Mesothelial cell of epicardium (in vitro differentiated cells): ENCODE data around the gene TMEM236. TPM values are rescaled to one million over a fixed set of nuclear protein-coding genes. Genes with fewer than 3 reads are reported as not detected.

Experiments
- DNase-seq, 2 experiments: peaks; one replicate each; pipeline ENCODE4 v3.0.0; 2021; ENCODE audit warnings: low spot score in 2 of 2; ENCODE audit not compliant: unreplicated experiment in 2 of 2
- H3K27ac Mint-ChIP-seq: 2 replicates; pipeline ENCODE4 v1.8.0; 2021; ENCODE audit warnings: mixed read lengths
- H3K27me3 Mint-ChIP-seq: 2 replicates; pipeline ENCODE4 v1.8.0; 2021; ENCODE audit warnings: low read depth, mixed read lengths
- H3K36me3 Mint-ChIP-seq: 2 replicates; pipeline ENCODE4 v1.8.0; 2021; ENCODE audit warnings: mixed read lengths
- H3K4me1 Mint-ChIP-seq: 2 replicates; pipeline ENCODE4 v1.8.0; 2021; ENCODE audit warnings: mixed read lengths
- H3K4me3 Mint-ChIP-seq: 2 replicates; pipeline ENCODE4 v1.8.0; 2021; ENCODE audit warnings: mild to moderate bottlenecking, moderate library complexity, mixed read lengths
- H3K9me3 Mint-ChIP-seq: 2 replicates; pipeline ENCODE4 v1.8.0; 2021; ENCODE audit warnings: mixed read lengths
- total RNA-seq: library from RNA; stranded (reverse); gene quantifications from 3 replicates; pipeline ENCODE4 v1.2.1, GENCODE V29; 2021
- TF ChIP-seq, protein P1 (sequence below): fragments of 200-600 bp; sonication (generic); IDR thresholded peaks from one replicate; pipeline ENCODE4 v1.5.0; 2021; ENCODE audit warnings: antibody characterized with exemption; ENCODE audit not compliant: unreplicated experiment

Gene TMEM236
- total RNA-seq, 1 donor from 2014 or later, result 0.04 TPM

DNA sequence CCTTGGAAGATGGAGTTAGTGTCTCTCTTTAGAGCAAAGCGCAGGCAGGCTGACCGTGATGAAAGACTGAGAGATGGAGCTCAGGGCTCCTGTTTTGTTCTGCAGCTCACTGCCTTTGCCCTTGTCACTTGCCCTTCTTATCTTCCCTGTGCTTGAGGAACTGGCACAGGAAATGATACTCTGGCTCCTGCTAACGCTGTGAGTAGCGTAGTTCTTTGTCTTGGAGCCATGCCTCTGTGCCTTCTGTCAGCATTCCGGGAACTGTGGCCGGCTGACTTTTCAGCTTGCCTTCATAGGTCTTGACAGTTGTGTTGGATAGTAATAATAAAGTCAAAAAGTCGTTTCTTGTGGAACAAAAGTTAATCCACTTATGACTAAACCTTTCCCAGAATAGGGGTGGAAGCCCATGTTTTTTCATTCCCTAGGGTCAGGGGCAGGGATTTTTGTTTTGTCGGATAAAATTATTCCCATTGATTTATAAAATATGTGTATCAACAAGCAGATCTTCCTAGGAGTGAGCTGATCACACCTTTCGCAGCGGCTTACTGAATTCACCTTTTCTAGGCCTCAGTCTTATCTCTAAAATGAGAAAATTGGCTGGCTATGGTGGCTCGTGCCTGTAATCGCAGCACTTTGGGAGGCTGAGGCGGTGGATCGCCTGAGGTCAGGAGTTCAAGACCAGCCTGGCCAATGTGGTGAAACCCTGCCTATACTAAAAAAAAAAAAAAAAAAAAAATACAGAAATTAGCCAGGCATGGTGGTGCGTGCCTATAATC, 16.6 kb upstream of the TMEM236 start:
- TF ChIP-seq, protein P1, sequence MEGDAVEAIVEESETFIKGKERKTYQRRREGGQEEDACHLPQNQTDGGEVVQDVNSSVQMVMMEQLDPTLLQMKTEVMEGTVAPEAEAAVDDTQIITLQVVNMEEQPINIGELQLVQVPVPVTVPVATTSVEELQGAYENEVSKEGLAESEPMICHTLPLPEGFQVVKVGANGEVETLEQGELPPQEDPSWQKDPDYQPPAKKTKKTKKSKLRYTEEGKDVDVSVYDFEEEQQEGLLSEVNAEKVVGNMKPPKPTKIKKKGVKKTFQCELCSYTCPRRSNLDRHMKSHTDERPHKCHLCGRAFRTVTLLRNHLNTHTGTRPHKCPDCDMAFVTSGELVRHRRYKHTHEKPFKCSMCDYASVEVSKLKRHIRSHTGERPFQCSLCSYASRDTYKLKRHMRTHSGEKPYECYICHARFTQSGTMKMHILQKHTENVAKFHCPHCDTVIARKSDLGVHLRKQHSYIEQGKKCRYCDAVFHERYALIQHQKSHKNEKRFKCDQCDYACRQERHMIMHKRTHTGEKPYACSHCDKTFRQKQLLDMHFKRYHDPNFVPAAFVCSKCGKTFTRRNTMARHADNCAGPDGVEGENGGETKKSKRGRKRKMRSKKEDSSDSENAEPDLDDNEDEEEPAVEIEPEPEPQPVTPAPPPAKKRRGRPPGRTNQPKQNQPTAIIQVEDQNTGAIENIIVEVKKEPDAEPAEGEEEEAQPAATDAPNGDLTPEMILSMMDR, result no peak
- Mint-ChIP-seq H3K27ac (no peak overlapping the region), H3K36me3 (no peaks in the 10 kb centered on the region), H3K4me1 (no peaks in the 10 kb centered on the region), H3K4me3 (no peak overlapping the region), H3K9me3 (no peaks in the 10 kb centered on the region), H3K27me3 (no peaks in the 10 kb centered on the region)
- no peak for DNase-seq

DNA sequence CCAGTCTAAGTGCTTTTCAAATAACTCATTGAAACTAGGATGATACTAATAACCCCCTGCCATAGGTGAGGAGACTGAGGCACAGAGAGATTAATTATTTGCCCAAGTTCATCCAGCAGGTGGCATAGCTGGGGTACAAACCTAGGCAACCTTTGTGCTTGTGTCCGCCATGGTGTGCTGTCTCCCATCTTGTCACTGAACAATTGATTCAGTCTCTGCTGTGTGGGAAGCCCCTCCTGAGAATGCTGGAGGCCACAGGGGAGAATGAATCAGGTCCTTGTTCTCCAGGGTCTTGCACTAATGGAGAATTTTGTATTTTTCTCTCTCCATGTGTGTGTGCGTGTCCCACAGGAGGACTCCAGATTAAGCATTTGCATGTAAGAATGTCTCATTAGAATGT, 15.8 kb upstream of the TMEM236 start:
- Mint-ChIP-seq H3K27me3 (no peaks in the 10 kb centered on the region), H3K36me3 (no peaks in the 10 kb centered on the region), H3K4me1 (no peaks in the 10 kb centered on the region), H3K9me3 (no peaks in the 10 kb centered on the region), H3K27ac (no peak overlapping the region), H3K4me3 (no peak overlapping the region)
- TF ChIP-seq, protein P1, result no peak
- no peak for DNase-seq

DNA sequence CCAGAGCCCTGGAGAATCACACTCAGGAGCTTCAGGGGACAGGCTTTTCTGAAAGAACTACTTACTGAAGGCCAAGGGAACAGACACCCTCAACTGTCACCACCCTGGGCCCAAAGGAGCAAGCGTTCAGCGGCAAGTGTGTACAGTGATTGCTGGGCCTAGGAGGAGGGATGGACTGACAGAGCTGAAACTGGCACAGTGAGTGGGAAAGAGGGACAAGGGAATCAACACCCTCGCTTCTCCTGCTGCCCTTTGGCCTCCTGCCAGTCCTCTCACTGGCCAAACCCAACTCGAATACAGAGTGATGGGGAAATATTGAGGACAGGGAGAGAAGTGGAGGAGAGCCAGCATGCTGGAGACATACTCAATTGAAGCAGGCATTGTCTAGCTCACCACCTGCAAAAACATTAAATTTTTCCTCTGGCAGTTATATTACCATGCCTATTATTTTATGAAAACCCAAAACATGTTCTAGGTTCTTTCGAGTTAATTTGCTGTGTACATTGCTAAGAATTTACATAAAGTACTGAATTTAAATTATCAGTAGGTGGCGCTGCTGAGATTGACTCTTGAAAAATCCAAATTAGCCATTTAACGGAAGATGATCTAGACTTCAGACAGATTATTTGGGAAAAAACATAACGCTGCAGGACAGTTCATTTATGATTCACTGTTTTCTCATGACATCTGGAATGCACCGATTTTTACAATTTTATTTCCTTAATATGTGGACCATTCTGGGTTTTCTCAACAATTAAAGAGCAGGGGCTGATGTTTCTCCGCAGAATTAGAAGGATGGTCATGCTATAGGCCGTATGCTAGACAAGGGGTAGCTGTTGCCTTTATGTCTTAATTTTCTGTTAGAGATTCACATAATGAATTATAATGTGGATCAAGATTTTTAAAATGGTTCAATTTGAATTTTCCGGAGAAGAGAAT, 14.7 kb upstream of the TMEM236 start:
- Mint-ChIP-seq H3K9me3 (no peaks in the 10 kb centered on the region), H3K27ac (no peak overlapping the region), H3K36me3 (no peaks in the 10 kb centered on the region), H3K27me3 (no peaks in the 10 kb centered on the region), H3K4me3 (no peak overlapping the region), H3K4me1 (no peaks in the 10 kb centered on the region)
- DNase-seq, result no peak
- TF ChIP-seq, protein P1, result peak; percentile 69

DNA sequence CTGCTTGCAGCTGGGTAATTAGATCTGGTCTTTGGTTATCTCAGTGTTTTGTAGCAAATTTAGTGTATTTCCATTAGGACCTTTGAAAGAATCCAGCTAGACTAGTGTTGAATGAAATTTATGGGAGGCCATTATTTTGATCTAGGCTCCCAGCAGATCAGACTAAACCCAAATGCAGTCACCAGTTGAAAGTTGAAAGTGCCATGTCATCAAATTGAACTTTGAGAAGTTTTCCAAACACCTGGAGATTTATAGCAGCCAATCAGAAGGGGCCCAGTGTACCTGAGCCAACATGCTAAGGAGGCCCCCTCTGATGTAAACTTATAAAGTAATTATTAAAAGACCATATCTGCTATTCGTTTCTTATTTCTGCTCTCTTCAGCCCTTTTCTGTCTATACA, 11.3 kb upstream of the TMEM236 start:
- Mint-ChIP-seq H3K4me3 (no peak overlapping the region), H3K4me1 (no peaks in the 10 kb centered on the region), H3K36me3 (no peaks in the 10 kb centered on the region), H3K9me3 (no peaks in the 10 kb centered on the region), H3K27ac (no peak overlapping the region), H3K27me3 (no peaks in the 10 kb centered on the region)
- DNase-seq, result no peak
- TF ChIP-seq, protein P1, result no peak

DNA sequence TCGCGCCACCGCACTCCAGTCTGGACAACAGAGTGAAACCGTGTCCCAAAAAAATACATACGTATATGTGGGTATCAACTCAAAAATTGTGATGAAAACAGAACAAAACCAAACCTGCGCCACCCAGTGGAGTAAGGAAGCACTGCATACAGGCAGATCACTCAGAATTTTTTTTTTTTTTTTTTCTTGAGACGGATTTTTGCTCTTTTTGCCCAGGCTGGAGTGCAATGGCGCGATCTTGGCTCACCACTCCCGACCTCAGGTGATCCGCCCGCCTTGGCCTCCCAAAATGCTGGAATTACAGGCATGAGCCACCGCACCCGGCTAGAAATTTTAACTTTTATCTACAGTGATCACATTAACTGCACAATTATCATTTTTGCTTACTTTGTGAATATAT, 9.1 kb upstream of the TMEM236 start:
- DNase-seq, result peak; percentile 29 to 74
- TF ChIP-seq, protein P1, result peak; percentile 97
- no peaks in the 10 kb centered on the region for H3K9me3 Mint-ChIP-seq
- no peaks in the 10 kb centered on the region for H3K36me3 Mint-ChIP-seq
- no peaks in the 10 kb centered on the region for H3K27me3 Mint-ChIP-seq
- H3K27ac Mint-ChIP-seq, result no peak overlapping the region
- H3K4me1 Mint-ChIP-seq, result no peaks in the 10 kb centered on the region
- H3K4me3 Mint-ChIP-seq, result no peak overlapping the region
